NCI-H510A (cell line): ENCODE measurements around the gene GPR63.

Source experiments
- DNase-seq: peaks from one replicate; lab custom pipeline; 2025; lab: John Stamatoyannopoulos, UW

The GPR63 gene

GRCh38 chr6:96821034-96821433 is 16.2 kb downstream of the GPR63 start:
- DNase-seq: no peak

GRCh38 chr6:96816301-96816817 is 20.9 kb downstream of the GPR63 start:
- no peak for DNase-seq

GRCh38 chr6:96814625-96815024 is 22.7 kb downstream of the GPR63 start:
- DNase-seq: no peak

- DNase-seq: no peak
Measured at GRCh38 chr6:96812077-96812703, 25.1 kb downstream of the GPR63 start.

GRCh38 chr6:96811670-96812069 is 25.6 kb downstream of the GPR63 start:
- DNase-seq: no peak

GRCh38 chr6:96811136-96811535 is 26.1 kb downstream of the GPR63 start:
- DNase-seq: no peak

- DNase-seq: no peak
Measured at GRCh38 chr6:96809119-96809518, 28.2 kb downstream of the GPR63 start.

- DNase-seq: no peak
Measured at GRCh38 chr6:96803106-96803481, 34.2 kb downstream of the GPR63 start.

- DNase-seq: no peak
Measured at GRCh38 chr6:96795481-96795880, 41.8 kb downstream of the GPR63 start.

- no peak for DNase-seq
Measured at GRCh38 chr6:96794980-96795379, 42.3 kb downstream of the GPR63 start.

GRCh38 chr6:96792561-96793190 is 44.6 kb downstream of the GPR63 start:
- DNase-seq: no peak

- DNase-seq: no peak
Measured at GRCh38 chr6:96789871-96790270, 47.4 kb downstream of the GPR63 start.

GRCh38 chr6:96787846-96788580 is 49.3 kb downstream of the GPR63 start:
- DNase-seq: peak; percentile 1

- no peak for DNase-seq
Measured at GRCh38 chr6:96786336-96786735, 50.9 kb downstream of the GPR63 start.

GRCh38 chr6:96784650-96785049 is 52.6 kb downstream of the GPR63 start:
- no peak for DNase-seq

GRCh38 chr6:96783307-96783706 is 54.0 kb downstream of the GPR63 start:
- no peak for DNase-seq

GRCh38 chr6:96781557-96781956 is 55.7 kb downstream of the GPR63 start:
- DNase-seq: no peak

GRCh38 chr6:96777113-96777512 is 60.2 kb downstream of the GPR63 start:
- DNase-seq: no peak

GRCh38 chr6:96775727-96776400 is 61.4 kb downstream of the GPR63 start:
- DNase-seq: no peak

GRCh38 chr6:96766769-96767168 is 70.5 kb downstream of the GPR63 start:
- DNase-seq: no peak

GRCh38 chr6:96762599-96762998 is 74.7 kb downstream of the GPR63 start:
- DNase-seq: no peak

GRCh38 chr6:96761794-96762193 is 75.5 kb downstream of the GPR63 start:
- DNase-seq: no peak
